HG03432 (cell line): ENCODE measurements around the gene SETBP1.
A peak's percentile ranks its signal among the peaks of the same experiment; 100 is the strongest.
"Not testable (repeated sequence)": the region's sequence is repeated elsewhere in the genome, so short reads cannot be mapped to it uniquely, and the experiment has no call there.

Source experiments
- ATAC-seq: cut with Tn5 transposase; IDR thresholded peaks from one replicate; pipeline ENCODE4 v1.9.1; 2021; ENCODE audit warnings: mild to moderate bottlenecking, moderate library complexity; ENCODE audit not compliant: unreplicated experiment

Gene SETBP1

DNA sequence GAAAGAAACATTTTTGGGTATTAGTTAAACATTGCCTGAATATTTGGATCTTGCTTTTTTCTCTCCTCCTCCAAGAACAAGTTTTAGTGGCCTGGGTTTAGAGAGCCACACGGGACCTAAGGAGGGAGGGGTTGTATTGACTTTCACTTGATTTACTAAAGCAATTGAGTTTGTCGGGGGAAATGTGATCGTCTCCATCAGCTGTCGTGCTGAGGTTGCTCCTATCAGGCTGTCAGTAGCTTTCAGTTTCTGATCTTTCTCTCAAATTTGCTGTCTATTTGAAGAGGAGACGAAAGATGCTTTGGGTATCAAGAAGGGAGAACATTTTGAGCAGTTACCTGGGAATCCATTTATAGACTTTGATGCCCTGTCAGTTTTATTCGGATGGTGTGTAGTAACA is 106.0 kb downstream of the SETBP1 start:
- ATAC-seq, result peak; percentile 84

DNA sequence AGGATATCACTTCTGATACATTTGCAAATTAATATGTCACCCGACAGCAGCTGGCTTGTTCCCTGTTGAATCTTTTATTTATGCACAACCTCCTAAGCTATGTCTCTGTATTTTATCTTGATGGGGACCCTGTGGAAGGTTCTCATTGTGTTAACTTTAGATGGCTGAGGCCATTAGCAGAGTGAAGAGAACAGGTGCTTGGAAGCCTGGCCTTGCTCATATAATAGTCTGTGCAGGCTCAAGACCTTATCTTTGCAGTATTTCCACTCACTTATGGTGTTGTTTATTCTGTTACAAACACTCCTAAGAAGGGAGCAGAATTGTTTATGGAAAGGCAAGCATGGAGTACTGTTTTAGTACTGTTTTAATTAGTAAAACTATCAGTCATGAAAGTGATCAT is 107.6 kb downstream of the SETBP1 start:
- no peak for ATAC-seq

DNA sequence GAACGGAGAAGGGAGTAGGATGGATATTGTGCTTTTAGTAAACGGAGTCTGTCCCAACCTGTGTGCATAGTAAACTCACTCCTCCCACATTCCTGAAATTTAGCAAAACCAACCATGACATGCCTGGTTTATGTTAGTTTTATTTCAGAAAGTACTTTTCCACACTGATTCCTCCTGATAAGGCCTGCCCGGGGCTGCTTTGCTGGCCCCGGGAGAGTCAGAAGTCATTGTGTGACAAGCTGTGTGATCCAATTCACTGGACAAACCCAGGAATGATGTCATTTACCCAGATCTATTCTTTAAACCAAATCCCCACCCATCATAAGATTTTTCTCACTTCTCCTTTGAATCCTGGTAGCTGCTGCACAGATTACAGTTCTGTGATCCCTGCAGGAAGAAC is 109.0 kb downstream of the SETBP1 start:
- ATAC-seq, result no peak

DNA sequence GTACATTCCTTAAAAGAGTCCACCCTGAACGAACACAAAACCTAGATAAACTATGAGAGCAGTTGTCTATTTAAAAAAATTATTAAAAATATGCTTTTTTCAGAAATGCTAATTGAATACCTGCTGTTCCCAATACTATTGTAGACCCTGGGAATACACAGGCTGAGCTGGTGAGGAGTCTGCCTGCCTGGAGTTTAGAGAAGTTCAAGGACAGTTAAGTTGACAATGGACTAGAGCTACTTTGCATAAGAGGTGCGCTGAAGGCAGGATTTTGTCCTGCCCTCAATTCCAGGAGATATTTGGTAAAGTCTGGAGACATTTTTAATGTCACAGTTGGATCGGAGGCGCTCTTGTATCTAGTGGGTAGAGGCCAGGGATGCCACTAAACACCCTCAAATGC is 110.2 kb downstream of the SETBP1 start:
- ATAC-seq, result no peak

DNA sequence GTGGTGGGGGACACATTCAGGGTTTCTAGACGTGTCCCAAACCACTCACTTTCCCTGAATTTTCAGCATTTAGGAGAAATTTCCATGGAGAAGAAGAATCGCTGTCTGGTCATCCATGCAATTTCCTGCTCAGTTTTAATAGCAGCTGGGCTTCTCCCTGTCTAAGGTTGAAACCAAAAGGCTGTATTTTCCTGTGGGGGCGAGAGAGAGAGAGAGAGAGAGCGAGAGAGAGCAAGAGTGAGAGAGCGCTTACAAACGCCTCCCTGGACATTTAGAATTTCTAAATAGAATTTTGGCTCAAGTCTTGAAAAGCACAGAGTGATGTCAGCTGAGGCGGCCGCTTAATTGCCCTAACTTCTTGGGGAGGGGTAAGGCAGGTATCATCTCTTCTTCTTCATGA is 110.8 kb downstream of the SETBP1 start:
- ATAC-seq, result no peak

DNA sequence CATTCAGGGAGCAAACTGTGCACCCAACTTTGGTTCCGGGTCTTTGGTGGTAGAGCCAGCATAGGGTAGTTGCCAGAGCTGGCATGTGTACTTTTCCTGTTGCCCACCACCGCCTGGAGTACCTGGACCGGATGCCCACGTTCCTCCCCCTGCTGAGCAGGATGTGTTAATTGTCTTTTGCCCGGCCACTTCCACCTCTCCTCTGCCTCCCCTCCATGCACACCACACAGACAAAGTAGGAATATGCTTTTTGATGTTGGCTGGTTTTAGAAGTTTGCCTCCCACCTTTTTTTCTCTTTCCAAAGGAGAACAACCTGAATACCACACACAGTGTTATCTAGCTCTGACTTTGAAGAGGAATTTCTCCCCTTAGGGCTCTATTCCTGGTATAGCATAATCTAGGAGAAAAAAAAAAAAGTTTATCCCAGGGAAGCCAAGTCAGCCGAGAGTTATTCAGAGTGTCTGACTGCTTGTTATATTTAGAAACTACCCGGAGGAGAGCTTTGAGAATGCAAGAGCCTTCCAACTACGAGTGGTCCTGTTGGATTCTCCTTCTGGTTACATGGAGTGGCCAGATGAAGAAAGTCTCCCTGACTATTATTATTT is 111.9 kb downstream of the SETBP1 start:
- ATAC-seq, result no peak

DNA sequence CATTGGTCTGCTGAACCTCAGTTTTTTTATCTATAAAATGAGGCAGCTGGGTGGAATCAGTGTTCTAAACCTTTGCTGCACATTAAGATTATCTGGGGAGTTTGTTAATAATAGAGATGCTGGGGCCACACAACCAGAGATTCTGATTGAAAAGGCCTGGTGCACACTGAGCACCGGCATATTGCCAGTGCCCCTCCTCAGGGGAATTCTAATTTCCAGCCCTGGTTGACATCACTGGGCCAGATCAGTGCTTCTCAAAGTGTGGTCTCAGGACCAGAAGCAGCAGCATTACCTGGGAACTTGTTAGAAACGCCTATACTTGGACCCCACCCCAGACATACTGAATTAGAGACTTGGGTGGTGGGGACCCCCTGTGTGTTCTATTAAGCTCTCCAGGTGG is 112.5 kb downstream of the SETBP1 start:
- ATAC-seq, result no peak

DNA sequence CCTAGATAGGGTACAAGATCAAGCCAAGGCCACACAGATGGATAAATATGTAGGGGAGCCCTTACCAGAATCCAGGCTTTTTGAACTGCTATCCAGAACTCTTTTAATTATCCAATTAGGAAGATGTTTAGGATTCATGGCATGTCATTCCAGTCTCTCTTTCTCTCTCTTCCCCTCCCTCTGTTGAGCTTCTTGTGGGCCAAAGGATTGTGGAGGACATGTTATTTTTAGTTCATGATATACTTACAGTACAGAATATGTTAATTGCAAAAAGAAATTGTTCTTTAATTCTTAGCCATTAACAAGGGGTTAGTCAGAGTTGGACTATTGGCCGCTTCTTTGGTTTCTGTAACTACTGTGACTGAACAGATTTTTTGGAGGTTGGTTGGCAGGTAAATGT is 113.0 kb downstream of the SETBP1 start:
- no peak for ATAC-seq

DNA sequence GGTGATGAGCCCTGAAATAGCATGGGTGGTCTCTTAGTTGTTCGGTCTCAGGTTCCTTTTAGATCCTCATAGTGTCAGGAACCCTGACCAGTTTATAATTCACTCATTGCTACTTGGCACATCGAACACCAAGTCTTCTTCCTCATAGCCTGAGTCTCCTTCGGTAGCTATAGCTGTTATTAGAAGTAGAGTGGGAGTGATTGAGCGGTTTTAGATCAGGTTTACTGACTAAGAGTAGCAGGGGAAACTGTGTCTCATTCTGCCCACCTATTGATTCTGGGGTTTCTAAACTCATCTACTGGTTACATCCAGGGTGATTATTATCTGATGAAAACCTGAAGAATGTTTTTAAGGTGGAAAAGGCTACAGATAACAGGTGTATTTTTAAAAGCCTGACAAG is 114.6 kb downstream of the SETBP1 start:
- ATAC-seq, result no peak

DNA sequence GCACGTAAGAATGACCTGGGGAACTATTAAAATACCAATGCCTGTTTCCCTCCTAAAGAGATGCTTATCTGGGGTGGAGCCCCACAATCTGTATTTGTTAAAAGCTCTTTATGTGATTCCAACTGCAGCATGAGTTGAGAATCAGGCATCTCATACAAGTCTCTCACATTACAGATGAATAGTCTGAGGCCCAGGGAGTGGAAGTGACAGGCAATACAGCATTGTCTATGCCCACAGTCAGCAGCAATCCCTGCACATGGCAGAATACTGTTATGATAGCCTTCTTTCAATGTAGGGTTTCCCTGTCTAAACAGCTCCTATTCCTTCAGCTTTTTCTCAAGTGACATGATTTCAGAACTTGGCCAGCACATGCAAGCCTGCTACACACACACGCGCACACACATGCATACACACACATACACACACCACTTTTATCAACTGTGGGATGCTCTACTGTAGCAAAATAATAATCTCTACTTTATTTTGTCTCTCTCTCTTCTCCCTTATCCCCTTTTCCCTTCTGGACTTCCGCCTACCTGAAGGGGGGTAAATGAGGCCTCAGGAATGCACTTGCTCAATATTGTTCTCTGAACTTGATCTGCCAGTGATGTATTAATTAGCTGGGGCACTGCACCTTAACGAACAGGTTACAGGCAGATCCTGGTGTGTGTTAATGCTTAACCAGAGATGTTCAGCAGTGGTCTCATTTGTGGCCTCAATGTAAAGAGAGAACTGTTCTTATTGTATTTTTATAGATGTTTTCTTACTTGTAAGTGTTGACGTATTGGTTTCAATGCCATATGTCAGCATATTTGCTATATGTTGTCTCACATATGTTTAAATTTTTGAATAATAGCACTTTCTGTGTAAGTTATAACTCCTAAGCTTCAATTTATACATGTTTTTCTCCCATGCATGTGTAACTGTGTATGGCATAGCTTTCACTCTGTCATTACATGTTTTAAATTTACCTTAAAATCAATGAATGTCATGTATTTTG is 116.0 kb downstream of the SETBP1 start:
- no peak for ATAC-seq

DNA sequence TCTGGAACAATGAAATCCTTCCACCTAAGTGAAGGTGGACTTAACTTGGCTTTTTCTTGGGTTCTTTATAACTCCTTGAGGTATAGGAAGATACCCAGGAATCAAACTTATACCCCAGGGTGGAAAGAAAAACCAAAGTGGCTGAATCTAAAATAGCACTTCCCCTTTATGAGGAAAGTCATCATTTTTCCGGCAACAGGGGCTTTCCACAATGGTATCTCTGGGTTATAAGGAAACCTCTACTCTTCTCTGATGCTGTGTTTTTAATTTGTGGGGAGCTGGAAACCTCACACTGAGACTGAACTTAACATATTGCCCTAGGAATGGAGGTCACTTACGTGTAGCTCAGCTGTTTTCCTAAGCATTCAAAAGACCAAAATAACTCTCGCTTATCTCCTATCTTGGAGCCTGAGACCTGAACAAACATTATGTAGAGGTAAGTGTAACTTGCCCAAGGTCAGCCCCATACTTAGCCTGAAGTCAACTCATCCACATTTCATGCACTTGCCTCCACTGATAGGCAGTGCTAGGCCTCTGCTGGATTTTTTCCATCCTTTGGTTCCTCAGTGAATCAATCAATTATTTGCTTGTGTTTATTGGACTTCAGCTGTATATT is 117.9 kb downstream of the SETBP1 start:
- no peak for ATAC-seq

DNA sequence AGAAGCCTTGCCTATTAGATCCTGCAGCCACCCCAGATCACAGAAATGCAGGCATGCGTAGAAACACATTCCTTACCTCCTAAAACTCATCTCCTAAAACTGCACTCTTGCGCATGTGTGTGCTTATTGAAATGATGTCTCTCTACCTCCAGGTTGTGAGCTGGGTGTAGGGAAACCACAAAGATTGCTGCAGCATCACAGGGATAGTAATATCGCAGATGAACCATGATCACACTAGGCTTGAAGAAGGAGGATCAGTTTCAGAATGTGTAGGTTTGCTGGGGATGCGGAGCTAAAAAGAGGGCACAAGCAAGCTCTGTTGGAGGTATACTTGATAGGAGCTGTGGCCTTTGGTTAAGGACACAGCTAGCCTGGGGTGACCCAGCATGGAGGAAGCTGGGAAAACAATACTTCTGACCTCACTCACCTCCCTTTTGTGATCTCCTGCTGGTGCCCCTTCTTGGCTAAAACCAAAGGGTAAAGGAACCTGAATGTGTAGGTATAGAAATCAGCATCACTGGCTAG is 118.8 kb downstream of the SETBP1 start:
- ATAC-seq, result peak; percentile 36

DNA sequence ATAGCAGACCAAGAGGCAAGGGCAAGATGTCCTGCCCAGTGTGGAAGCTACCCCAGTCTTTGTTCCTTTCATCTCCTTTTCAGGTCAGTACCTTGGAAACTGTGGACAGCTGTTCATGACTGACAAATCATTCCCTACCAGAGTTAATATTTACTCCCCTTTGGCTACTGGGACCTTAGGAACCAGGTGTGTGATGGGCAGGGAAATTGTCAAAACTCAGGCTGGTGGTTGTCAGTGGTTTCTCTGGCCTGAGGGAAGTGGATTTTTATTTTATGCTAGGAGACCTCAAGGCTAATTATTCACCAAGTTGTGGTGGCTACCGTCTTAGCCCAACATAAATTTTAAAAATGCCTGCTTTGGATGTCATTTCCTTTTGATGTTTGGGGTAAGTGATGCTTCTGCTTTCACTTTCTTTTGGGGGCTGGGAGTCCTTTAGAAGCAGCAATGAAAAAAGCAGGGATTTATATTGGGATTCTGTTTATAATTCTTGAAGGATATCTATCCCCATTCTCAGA is 119.3 kb downstream of the SETBP1 start:
- ATAC-seq, result peak; percentile 69

DNA sequence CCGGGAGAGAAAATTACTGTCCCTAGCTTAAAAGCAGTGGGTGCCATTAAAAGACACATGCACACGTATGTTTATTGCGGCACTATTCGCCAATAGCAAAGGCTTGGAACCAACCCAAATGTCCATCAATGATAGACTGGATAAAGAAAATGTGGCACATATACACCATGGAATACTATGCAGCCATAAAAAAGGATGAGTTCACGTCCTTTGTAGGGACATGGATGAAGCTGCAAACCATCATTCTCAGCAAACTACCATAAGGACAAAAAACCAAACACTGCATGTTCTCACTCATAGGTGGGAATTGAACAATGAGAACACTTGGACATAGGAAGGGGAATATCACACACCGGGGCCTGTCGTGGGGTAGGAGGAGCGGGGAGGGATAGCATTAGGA is 120.1 kb downstream of the SETBP1 start:
- not testable (repeated sequence) for ATAC-seq

DNA sequence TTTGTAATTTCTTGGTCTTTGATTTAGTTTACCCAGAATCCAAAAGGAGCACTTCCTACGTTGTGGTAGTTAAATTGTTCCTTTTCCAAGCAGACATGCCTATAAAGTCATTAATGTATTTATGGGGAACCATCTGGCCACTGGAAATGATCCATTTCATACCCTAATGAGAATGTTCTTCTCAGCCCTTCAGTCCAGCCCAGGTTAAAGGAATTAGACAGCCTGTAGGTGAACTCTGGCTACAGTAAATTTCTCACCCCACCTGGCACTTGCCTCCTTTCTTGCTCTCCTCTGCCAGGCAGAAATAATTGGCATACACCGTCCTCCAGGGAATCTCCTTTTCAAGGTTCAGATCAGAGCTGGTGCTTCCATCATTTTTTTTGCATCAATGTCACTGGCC is 121.1 kb downstream of the SETBP1 start:
- no peak for ATAC-seq

DNA sequence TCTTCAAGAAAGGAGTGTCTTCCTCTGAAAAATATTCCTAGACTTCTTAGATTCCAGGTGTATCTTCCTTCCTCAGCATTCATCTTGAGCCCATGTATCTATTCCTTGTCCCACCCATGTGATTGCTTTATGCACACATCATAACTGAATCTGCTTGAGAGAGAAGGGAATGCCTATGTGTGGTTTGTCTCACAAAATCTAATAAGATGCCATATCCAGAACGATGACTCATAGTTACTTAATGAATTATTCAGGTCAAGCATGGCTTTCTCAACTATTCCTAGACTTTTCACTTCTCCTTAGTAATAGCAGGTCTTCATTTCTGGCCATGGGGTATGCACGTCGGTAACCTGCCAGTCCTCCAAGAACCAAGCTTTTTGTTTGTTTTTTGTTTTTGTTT is 121.8 kb downstream of the SETBP1 start:
- no peak for ATAC-seq

DNA sequence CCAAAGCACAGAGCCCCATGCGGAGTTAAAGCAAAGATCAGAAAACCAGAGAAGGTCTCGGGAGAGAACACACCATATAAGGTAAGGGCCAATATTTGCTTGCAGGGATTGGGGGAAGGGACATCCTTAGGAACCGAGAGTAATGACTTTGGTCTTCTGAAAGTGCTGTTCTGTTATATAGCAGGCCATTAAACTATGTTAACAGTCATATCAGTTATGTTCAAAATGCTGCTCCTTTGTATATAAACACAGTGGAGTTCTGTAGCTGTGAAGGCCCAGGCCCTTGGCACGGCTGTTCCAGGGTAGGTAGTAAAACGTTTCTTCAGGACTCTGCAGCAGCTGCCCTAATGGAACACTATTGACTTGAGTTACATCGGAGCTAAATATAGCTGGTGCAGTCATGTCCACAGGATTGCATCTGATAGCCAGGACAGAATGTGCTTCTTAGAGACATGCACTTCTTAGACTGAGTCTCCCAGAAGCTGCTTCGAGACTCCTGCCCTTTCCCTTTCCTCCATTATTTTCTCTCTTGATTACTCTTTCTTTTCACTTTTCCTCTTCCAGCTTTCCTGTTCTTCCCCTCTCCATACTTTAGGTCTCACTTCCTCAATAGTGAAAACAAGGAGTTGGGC is 122.4 kb downstream of the SETBP1 start:
- ATAC-seq, result peak; percentile 31

DNA sequence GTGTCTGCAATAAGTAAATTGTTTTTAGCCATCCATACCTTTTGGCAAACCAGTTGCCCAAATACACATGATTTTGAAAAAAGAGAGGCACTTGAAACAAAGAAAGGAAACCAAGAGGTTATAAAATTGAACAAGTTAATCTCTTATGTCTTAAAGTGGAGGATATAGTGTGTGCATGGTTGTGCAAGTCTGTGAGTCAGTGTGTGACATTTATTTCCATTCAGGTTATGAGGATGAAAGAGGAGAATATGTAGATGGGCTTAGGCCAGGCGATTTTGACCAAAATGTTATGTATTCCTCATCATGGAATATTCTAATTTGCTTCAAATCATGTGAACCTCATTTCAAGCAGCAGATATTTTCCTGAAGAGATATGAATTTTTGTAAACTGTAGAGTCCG is 123.3 kb downstream of the SETBP1 start:
- ATAC-seq, result no peak

DNA sequence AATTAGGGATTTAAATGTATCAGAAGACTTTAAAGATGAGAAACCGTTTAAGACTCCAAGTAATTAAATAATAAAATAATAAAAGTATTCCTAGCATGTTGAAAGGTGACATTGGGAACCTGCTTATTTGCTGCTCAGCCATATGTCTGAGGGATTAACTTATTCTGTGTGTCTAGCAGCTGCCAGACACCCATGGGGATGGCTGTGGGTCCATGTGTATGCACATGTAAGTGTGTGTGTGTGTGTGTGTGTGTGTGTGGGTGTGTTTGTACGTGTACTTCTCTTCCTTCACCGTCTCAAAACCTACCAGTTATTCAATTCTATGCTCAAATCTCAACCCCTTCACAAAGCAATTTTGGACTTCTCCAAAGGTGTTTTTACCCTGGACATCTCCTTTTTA is 124.5 kb downstream of the SETBP1 start:
- ATAC-seq, result no peak

DNA sequence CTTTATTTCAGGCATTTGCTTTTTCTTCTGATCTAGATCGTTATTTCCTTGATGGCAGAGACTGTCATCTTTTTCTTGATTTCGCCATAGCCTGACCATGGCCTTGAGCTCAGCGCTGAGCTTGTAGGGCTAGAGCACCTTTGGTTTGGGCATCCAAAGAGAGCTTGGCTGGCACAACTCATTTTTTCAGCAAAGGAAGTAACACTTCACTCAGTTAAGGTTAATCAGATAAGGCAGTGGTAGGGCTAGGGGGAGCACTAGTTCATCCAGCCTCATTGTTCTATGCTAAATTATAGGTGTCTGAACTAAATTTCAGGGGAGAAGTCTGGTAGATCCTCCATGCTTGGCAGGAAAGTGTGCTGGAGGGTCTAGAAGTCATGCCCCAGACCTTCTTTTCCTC is 125.0 kb downstream of the SETBP1 start:
- no peak for ATAC-seq

DNA sequence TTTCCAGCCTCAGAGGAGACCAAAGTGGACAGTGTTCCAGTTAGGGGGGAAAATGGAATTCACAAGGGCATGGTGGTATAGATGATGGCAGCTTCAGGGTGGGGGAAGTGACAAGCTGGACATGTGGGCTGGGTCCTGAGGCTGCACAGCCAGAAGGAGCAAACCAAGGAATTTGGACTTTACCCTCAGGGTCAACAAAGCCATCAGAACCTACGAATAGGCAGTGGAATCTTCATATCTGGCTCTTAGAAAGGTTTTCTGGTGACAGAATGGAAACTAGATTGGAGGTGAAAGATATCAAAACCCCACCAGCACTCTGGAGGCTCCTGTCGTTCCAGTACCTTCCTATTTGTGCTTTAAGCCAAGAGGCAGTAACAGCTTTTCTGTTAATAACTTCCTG is 127.1 kb downstream of the SETBP1 start:
- ATAC-seq, result no peak
